Activated CD8-positive, alpha-beta T cell treated with anti-CD3 and anti-CD28 coated beads, Interleukin-2, amount 10 ng/mL, durations not matched to agents 7 days and 5 days (primary cell): ENCODE results near the gene DNAH2. TPM values are rescaled to one million over a fixed set of nuclear protein-coding genes. Genes with fewer than 3 reads are reported as not detected.

Source experiments
- ATAC-seq: fragments of 150-1000 bp; cut with Tn5 transposase; one replicate; pipeline ENCODE4 v1.10.0; 2021; ENCODE audit warnings: moderate library complexity
- CTCF ChIA-PET: fragments of 350-600 bp; sonication (Branson Sonifier 250); formaldehyde crosslinking; loops from one replicate; lab custom pipeline; 2021; ENCODE audit warnings: antibody characterized with exemption; lab: Charles Lee
- POLR2A ChIA-PET: fragments of 350-600 bp; sonication (Branson Sonifier 250); formaldehyde crosslinking; loops from one replicate; lab custom pipeline; 2021; ENCODE audit warnings: antibody characterized with exemption; lab: Charles Lee
- DNase-seq: peaks from one replicate; pipeline ENCODE4 v3.0.0-alpha.2; 2020
- H3K27ac Mint-ChIP-seq: one replicate; pipeline ENCODE4 v1.8.0; 2021; ENCODE audit warnings: mild to moderate bottlenecking, mixed read lengths
- H3K27me3 Mint-ChIP-seq: one replicate; pipeline ENCODE4 v1.8.0; 2021; ENCODE audit warnings: low read depth, mixed read lengths
- H3K36me3 Mint-ChIP-seq: one replicate; pipeline ENCODE4 v1.8.0; 2021; ENCODE audit warnings: low read depth, mixed read lengths
- H3K4me1 Mint-ChIP-seq: one replicate; pipeline ENCODE4 v1.8.0; 2021; ENCODE audit warnings: low read depth, mixed read lengths
- H3K4me3 Mint-ChIP-seq: one replicate; pipeline ENCODE4 v1.8.0; 2021; ENCODE audit warnings: mild to moderate bottlenecking, mixed read lengths
- H3K9me3 Mint-ChIP-seq: one replicate; pipeline ENCODE4 v1.8.0; 2022; ENCODE audit warnings: mixed read lengths; ENCODE audit not compliant: insufficient read depth
- total RNA-seq, 2 experiments: library from RNA; stranded (reverse); gene quantifications; one replicate each; pipeline ENCODE4 v1.2.3, GENCODE V29; 2021

Gene DNAH2
- total RNA-seq, 2 experiments from 2014 or later = not detected

DNA sequence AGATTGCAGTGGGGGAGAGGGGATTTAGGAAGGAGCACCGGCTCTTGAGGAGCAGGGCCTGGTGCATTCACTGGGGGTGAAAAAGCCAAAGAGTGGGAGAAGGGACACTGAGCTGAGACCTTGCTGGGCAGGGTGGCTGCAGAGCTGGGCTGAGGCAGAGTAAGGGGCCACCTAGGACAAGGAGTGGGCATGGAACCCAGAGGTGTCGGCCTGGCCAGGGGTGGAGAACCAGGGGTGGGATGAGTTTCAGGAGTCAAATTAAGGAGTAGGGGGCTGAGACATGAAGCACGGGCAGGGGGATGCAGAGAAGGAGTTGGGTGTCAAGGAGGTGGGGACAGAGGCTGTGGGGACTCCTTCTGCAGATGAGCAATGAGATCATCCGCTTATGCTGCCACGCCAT, 20.1 kb downstream of the DNAH2 start:
- H3K4me3 Mint-ChIP-seq = no peak overlapping the region
- POLR2A ChIA-PET = no interaction called here

DNA sequence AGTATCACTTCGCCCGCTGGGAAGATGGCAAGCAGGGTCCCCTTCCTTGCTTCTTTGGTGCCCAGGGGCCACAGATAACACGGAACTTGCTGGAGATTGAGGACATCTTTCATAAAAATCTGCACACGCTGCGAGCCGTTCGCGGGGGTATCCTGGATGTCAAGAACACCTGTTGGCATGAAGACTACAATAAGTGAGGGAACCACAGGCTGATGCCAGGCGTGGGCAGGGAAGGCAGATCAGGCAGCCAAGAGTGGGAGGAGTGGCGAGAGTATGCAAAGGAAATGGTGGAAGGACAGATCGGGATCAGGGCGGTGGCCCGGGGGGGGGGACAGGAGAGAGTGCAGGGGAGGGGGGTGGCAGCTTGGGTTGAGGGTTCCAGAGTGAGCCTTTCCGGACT, 22.2 kb downstream of the DNAH2 start:
- DNase-seq = no peak
- no peak overlapping the region for H3K4me3 Mint-ChIP-seq
- no peaks in the 10 kb centered on the region for H3K4me1 Mint-ChIP-seq
- H3K36me3 Mint-ChIP-seq = no peaks in the 10 kb centered on the region
- ChIA-PET POLR2A (no interaction called here), CTCF (no interaction called here)
- no peak for ATAC-seq
- peaks cover 12% of the 10 kb centered on the region for H3K27me3 Mint-ChIP-seq
- H3K27ac Mint-ChIP-seq = no peak overlapping the region
- H3K9me3 Mint-ChIP-seq = no peaks in the 10 kb centered on the region

More for the DNA sequence above, 20.1 kb downstream of the DNAH2 start:
- H3K27ac Mint-ChIP-seq = no peak overlapping the region
- peaks cover 21% of the 10 kb centered on the region for H3K27me3 Mint-ChIP-seq
- no peaks in the 10 kb centered on the region for H3K36me3 Mint-ChIP-seq
- H3K9me3 Mint-ChIP-seq = no peaks in the 10 kb centered on the region
- CTCF ChIA-PET = no interaction called here
- DNase-seq (no peak), ATAC-seq (no peak)
- no peaks in the 10 kb centered on the region for H3K4me1 Mint-ChIP-seq

DNA sequence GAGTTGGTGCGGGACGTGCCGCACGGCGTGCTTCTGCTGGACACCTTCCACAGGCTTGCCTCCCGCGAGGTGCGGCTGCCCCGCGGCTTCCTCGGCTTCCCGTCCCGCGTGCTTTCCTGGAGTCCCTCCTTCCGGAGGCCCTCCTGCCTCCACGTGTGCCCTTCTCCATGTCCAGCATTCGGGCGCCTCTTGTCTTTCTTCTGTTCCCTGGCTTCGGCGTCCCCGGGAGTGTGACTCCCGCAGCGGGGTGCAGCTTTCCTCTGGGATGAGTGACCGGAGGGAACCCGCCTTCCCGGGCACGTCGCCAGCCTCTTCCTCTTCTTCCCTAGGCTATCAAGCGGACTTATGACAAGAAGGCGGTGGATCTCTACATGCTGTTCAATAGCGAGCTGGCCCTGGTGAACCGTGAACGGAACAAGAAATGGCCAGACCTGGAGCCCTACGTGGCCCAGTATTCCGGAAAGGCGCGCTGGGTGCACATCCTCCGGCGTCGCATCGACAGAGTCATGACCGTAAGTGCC, 23.0 kb downstream of the DNAH2 start:
- H3K9me3 Mint-ChIP-seq = no peaks in the 10 kb centered on the region
- ChIA-PET CTCF (no interaction called here), POLR2A (no interaction called here)
- peaks cover 12% of the 10 kb centered on the region for H3K27me3 Mint-ChIP-seq
- DNase-seq (no peak), ATAC-seq (no peak)
- no peaks in the 10 kb centered on the region for H3K36me3 Mint-ChIP-seq
- no peaks in the 10 kb centered on the region for H3K4me1 Mint-ChIP-seq
- no peak overlapping the region for H3K4me3 Mint-ChIP-seq
- H3K27ac Mint-ChIP-seq = no peak overlapping the region

DNA sequence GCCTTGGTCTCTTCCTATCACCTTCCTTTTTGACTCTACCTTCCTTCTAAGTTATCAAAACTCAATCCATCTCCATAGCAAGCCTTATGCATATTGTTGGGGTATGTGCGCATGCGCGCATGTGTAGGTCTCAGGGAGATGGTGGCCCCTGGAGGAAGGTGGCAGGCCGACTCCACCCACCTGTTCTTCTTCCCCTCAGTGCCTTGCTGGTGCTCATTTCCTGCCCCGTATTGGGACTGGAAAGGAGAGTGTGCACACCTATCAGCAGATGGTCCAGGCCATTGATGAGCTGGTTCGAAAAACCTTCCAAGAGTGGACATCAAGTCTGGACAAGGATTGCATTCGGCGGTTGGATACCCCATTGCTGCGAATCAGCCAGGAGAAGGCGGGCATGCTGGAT, 25.2 kb downstream of the DNAH2 start:
- no peaks in the 10 kb centered on the region for H3K4me1 Mint-ChIP-seq
- CTCF ChIA-PET = interaction anchor here (0.8 to 3.2 kb wide), 21 partner anchors 8 to 299 kb away, joined by 3 to 19 read pairs (median 5); partner anchors contain the start of gene NAA38
- H3K4me3 Mint-ChIP-seq = no peak overlapping the region
- no peak overlapping the region for H3K27ac Mint-ChIP-seq
- H3K36me3 Mint-ChIP-seq = no peaks in the 10 kb centered on the region
- no peaks in the 10 kb centered on the region for H3K9me3 Mint-ChIP-seq
- DNase-seq = no peak
- ATAC-seq = no peak
- peaks cover 14% of the 10 kb centered on the region for H3K27me3 Mint-ChIP-seq
- POLR2A ChIA-PET = no interaction called here

DNA sequence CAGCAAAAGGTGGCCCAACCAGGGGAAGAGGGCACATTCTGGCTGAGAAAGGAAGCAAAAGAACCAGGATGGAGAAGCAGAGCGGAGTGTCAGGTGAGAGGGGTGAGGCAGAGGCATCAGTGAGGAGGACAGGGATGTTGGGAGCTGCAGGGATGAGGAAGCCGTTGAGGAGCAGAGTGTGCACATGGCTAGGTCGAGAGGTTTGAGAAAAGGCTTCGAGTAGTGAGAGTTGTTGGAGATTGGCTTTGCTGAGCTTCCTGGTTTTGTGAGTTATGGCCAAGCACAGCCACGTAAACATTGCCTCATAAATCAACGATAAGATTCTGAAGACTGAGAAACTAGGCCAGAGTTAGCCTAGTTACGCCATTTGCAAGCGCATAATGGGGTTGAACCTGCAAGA, 26.9 kb downstream of the DNAH2 start:
- H3K9me3 Mint-ChIP-seq = no peaks in the 10 kb centered on the region
- no peaks in the 10 kb centered on the region for H3K36me3 Mint-ChIP-seq
- CTCF ChIA-PET = interaction anchor here (0.9 to 3.2 kb wide), 16 partner anchors 9 to 297 kb away, joined by 3 to 19 read pairs (median 6); partner anchors contain the start of genes NAA38 and WRAP53
- DNase-seq (no peak), ATAC-seq (no peak)
- no peak overlapping the region for H3K27ac Mint-ChIP-seq
- H3K4me1 Mint-ChIP-seq = no peaks in the 10 kb centered on the region
- POLR2A ChIA-PET = no interaction called here
- H3K27me3 Mint-ChIP-seq = peaks cover 15% of the 10 kb centered on the region
- no peak overlapping the region for H3K4me3 Mint-ChIP-seq

- Mint-ChIP-seq H3K4me3 (no peak overlapping the region), H3K4me1 (no peaks in the 10 kb centered on the region), H3K27me3 (peaks cover 11% of the 10 kb centered on the region), H3K9me3 (no peaks in the 10 kb centered on the region), H3K27ac (no peak overlapping the region), H3K36me3 (no peaks in the 10 kb centered on the region)
- POLR2A ChIA-PET = no interaction called here
- CTCF ChIA-PET = no interaction called here
- no peak for DNase-seq
- no peak for ATAC-seq
Measured at GRCh38 chr17:7745748-7746470, 28.4 kb downstream of the DNAH2 start.

DNA sequence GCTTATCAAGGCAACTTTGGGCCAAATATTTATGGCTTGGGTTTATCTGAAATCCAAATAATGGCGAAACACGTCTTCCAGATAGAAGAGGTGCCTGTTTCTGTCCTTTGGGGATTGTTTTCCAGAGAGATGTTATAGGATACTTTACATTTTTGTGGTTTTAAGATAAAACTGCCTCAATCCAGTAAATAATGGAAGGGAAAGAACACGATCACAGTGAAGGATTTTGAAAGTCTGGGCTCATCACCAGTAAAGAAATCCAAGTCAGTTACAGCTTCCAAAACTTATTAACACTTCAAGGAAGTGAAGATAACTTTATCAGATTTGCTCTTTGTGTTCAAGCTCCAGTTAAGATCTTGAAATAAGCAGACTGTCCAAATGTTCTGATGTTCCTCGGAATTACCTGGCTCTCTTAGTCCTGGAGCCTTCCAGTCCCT, 30.1 kb downstream of the DNAH2 start:
- Mint-ChIP-seq H3K4me1 (no peaks in the 10 kb centered on the region), H3K27me3 (peaks cover 11% of the 10 kb centered on the region), H3K36me3 (no peaks in the 10 kb centered on the region), H3K27ac (no peak overlapping the region), H3K4me3 (no peak overlapping the region), H3K9me3 (no peaks in the 10 kb centered on the region)
- ATAC-seq = no peak
- POLR2A ChIA-PET = no interaction called here
- CTCF ChIA-PET = interaction anchor here (0.7 to 1.5 kb wide), 3 partner anchors 87 to 314 kb away, joined by 3 to 6 read pairs (median 5); no protein-coding TSS in a partner anchor
- no peak for DNase-seq

- no peaks in the 10 kb centered on the region for H3K9me3 Mint-ChIP-seq
- DNase-seq = no peak
- no peak for ATAC-seq
- peaks cover 11% of the 10 kb centered on the region for H3K27me3 Mint-ChIP-seq
- POLR2A ChIA-PET = no interaction called here
- H3K27ac Mint-ChIP-seq = no peak overlapping the region
- no peaks in the 10 kb centered on the region for H3K36me3 Mint-ChIP-seq
- no peaks in the 10 kb centered on the region for H3K4me1 Mint-ChIP-seq
- no peak overlapping the region for H3K4me3 Mint-ChIP-seq
- CTCF ChIA-PET = interaction anchor here (0.7 to 1.5 kb wide), 4 partner anchors 34 to 313 kb away, joined by 3 to 6 read pairs (median 4); no protein-coding TSS in a partner anchor
Measured at GRCh38 chr17:7748076-7748775, 30.7 kb downstream of the DNAH2 start.

- H3K9me3 Mint-ChIP-seq = no peaks in the 10 kb centered on the region
- CTCF ChIA-PET = no interaction called here
- H3K27me3 Mint-ChIP-seq = peaks cover 11% of the 10 kb centered on the region
- no peaks in the 10 kb centered on the region for H3K4me1 Mint-ChIP-seq
- H3K27ac Mint-ChIP-seq = no peak overlapping the region
- ATAC-seq (no peak), DNase-seq (no peak)
- no peak overlapping the region for H3K4me3 Mint-ChIP-seq
- H3K36me3 Mint-ChIP-seq = no peaks in the 10 kb centered on the region
- POLR2A ChIA-PET = no interaction called here
Measured at GRCh38 chr17:7750321-7750821, 32.8 kb downstream of the DNAH2 start.

GRCh38 chr17:7754656-7755055, 37.1 kb downstream of the DNAH2 start:
- Mint-ChIP-seq H3K27ac (no peak overlapping the region), H3K27me3 (peaks cover 4% of the 10 kb centered on the region), H3K4me3 (no peak overlapping the region), H3K36me3 (no peaks in the 10 kb centered on the region), H3K4me1 (peaks cover 12% of the 10 kb centered on the region), H3K9me3 (no peaks in the 10 kb centered on the region)
- POLR2A ChIA-PET = no interaction called here
- ATAC-seq (no peak), DNase-seq (no peak)
- CTCF ChIA-PET = interaction anchor here (2.3 kb wide), 1 partner anchor 11 kb away, joined by 10 read pairs; no protein-coding TSS in a partner anchor

- DNase-seq = no peak
- ATAC-seq = no peak
- CTCF ChIA-PET = interaction anchor here (1.5 kb wide), 1 partner anchor 12 kb away, joined by 4 read pairs; no protein-coding TSS in a partner anchor
- no peaks in the 10 kb centered on the region for H3K36me3 Mint-ChIP-seq
- H3K27ac Mint-ChIP-seq = no peak overlapping the region
- no peak overlapping the region for H3K4me3 Mint-ChIP-seq
- peaks cover 4% of the 10 kb centered on the region for H3K27me3 Mint-ChIP-seq
- H3K4me1 Mint-ChIP-seq = peaks cover 12% of the 10 kb centered on the region
- H3K9me3 Mint-ChIP-seq = no peaks in the 10 kb centered on the region
- POLR2A ChIA-PET = no interaction called here
Measured at GRCh38 chr17:7755095-7755890, 37.7 kb downstream of the DNAH2 start.
